ENCODE measurements around the gene SOX6. TPM values are rescaled to one million over a fixed set of nuclear protein-coding genes. Genes with fewer than 3 reads are reported as not detected.

SOX6 gene
- total RNA-seq, 1 donor from 2014 or later: 13.2 TPM

DNA sequence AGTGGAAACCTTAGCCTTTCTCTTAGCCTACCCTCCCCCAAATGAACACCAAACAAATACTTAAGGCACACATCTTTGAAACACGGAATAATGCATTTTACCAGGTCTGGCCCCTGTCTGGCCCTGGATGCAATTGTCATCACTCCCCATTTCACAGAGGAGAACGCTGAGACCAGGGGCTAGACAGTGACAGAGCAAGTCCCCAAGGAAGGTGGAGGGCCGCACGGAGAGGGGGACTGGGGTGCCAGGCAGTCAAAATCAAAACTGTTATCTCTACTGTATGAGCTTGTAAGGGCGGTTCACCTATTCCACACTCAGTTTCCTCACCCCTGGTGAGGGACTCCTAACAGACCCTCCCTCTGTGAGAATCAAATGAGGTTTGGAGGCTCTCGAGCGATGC is 414.2 kb downstream of the SOX6 start:
- H3K9me3 Mint-ChIP-seq (ENCODE audit: unreplicated experiment): peaks cover 7% of the 10 kb centered on the region
- no peaks in the 10 kb centered on the region for H3K36me3 ChIP-seq (ENCODE audit: insufficient read depth, low read length)
- H3K4me1 Mint-ChIP-seq (ENCODE audit: low read depth, unreplicated experiment): no peaks in the 10 kb centered on the region
- no peaks in the 10 kb centered on the region for H3K27me3 ChIP-seq (ENCODE audit: insufficient read depth, low read length)
- no peak overlapping the region for H2AFZ ChIP-seq (ENCODE audit: low read depth, low read length)
- FAIRE-seq (no peak), DNase-seq (ENCODE audit: low read depth) (no peak)
- H3K27me3 Mint-ChIP-seq (ENCODE audit: low read depth, unreplicated experiment): peaks cover 11% of the 10 kb centered on the region
- H3K36me3 Mint-ChIP-seq (ENCODE audit: low read depth, unreplicated experiment): peaks cover 4% of the 10 kb centered on the region
- H3K4me3 Mint-ChIP-seq (ENCODE audit: unreplicated experiment): no peak overlapping the region
- no peak overlapping the region for H3K9ac ChIP-seq (ENCODE audit: low read length)
- no peak for TF ChIP-seq EZH2 (IDR thresholded peaks at IDR 0.05; ENCODE audit: insufficient read depth, low read length)
- TF ChIP-seq, protein P1, sequence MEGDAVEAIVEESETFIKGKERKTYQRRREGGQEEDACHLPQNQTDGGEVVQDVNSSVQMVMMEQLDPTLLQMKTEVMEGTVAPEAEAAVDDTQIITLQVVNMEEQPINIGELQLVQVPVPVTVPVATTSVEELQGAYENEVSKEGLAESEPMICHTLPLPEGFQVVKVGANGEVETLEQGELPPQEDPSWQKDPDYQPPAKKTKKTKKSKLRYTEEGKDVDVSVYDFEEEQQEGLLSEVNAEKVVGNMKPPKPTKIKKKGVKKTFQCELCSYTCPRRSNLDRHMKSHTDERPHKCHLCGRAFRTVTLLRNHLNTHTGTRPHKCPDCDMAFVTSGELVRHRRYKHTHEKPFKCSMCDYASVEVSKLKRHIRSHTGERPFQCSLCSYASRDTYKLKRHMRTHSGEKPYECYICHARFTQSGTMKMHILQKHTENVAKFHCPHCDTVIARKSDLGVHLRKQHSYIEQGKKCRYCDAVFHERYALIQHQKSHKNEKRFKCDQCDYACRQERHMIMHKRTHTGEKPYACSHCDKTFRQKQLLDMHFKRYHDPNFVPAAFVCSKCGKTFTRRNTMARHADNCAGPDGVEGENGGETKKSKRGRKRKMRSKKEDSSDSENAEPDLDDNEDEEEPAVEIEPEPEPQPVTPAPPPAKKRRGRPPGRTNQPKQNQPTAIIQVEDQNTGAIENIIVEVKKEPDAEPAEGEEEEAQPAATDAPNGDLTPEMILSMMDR (IDR thresholded peaks at IDR 0.05; ENCODE audit: insufficient read depth, low read depth, low read length): no peak
- H3K27ac ChIP-seq (ENCODE audit: low read depth, low read length): no peak overlapping the region
- no peak overlapping the region for H3K4me3 ChIP-seq (ENCODE audit: insufficient read depth, low read depth, low read length)
- no peaks in the 10 kb centered on the region for H3K79me2 ChIP-seq (ENCODE audit: insufficient read depth, low read length)
- H3K4me1 ChIP-seq (ENCODE audit: insufficient read depth, low read length): no peaks in the 10 kb centered on the region
- H3K27ac Mint-ChIP-seq (ENCODE audit: unreplicated experiment): no peak overlapping the region
- no peak overlapping the region for H3K4me2 ChIP-seq (ENCODE audit: low read length)
- H4K20me1 ChIP-seq (ENCODE audit: insufficient read depth, low read length): no peaks in the 10 kb centered on the region
- no peaks in the 10 kb centered on the region for H3K9me3 ChIP-seq (ENCODE audit: insufficient read depth, low read depth, low read length)

DNA sequence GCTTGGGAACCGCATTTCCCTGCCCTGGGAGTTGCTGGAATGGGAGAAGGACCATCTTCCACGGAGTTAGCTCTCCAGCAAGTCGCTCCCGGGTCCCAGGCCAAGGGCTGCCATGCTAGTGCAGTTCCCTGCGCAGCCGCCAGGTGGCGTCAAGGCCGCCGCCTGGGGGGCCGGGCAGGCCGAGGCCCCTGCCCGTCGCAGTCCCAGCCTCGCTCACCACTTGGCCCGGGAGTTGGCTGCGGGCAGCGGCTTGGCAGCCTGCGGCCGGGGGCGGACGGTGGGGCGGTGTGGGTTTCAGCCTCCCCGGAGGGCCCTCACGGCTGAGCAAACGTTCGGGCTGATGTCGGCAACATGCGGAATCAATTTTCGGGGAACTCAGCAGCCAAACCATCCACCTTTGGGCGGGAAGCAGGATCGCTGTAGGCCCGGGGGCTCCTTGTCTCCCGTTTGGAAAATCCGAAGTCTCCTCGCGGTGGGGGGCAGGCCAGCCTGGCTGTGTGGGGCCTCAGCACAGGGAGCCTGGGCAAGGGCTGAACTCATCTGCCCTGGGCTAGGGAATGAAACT is 415.1 kb downstream of the SOX6 start:
- H3K9me3 ChIP-seq (ENCODE audit: insufficient read depth, low read depth, low read length): no peaks in the 10 kb centered on the region
- no peak for TF ChIP-seq EZH2 (IDR thresholded peaks at IDR 0.05; ENCODE audit: insufficient read depth, low read length)
- TF ChIP-seq, protein P1 (IDR thresholded peaks at IDR 0.05; ENCODE audit: insufficient read depth, low read depth, low read length): peak; percentile 69
- no peak overlapping the region for H3K4me3 Mint-ChIP-seq (ENCODE audit: unreplicated experiment)
- peaks cover 13% of the 10 kb centered on the region for H3K27me3 Mint-ChIP-seq (ENCODE audit: low read depth, unreplicated experiment)
- H3K36me3 Mint-ChIP-seq (ENCODE audit: low read depth, unreplicated experiment): peaks cover 4% of the 10 kb centered on the region
- H3K4me3 ChIP-seq (ENCODE audit: insufficient read depth, low read depth, low read length): peak overlapping the region; percentile 13
- no peak overlapping the region for H3K27ac ChIP-seq (ENCODE audit: low read depth, low read length)
- H3K4me2 ChIP-seq (ENCODE audit: low read length): peak overlapping the region; percentile 62
- DNase-seq (ENCODE audit: low read depth) (peak; percentile 29), FAIRE-seq (no peak)
- H3K27me3 ChIP-seq (ENCODE audit: insufficient read depth, low read length): no peaks in the 10 kb centered on the region
- no peak overlapping the region for H3K27ac Mint-ChIP-seq (ENCODE audit: unreplicated experiment)
- H3K79me2 ChIP-seq (ENCODE audit: insufficient read depth, low read length): no peaks in the 10 kb centered on the region
- peaks cover 4% of the 10 kb centered on the region for H3K9me3 Mint-ChIP-seq (ENCODE audit: unreplicated experiment)
- H3K9ac ChIP-seq (ENCODE audit: low read length): no peak overlapping the region
- no peaks in the 10 kb centered on the region for H3K4me1 ChIP-seq (ENCODE audit: insufficient read depth, low read length)
- no peaks in the 10 kb centered on the region for H3K4me1 Mint-ChIP-seq (ENCODE audit: low read depth, unreplicated experiment)
- no peaks in the 10 kb centered on the region for H3K36me3 ChIP-seq (ENCODE audit: insufficient read depth, low read length)
- H4K20me1 ChIP-seq (ENCODE audit: insufficient read depth, low read length): no peaks in the 10 kb centered on the region
- H2AFZ ChIP-seq (ENCODE audit: low read depth, low read length): peak overlapping the region; percentile 70

DNA sequence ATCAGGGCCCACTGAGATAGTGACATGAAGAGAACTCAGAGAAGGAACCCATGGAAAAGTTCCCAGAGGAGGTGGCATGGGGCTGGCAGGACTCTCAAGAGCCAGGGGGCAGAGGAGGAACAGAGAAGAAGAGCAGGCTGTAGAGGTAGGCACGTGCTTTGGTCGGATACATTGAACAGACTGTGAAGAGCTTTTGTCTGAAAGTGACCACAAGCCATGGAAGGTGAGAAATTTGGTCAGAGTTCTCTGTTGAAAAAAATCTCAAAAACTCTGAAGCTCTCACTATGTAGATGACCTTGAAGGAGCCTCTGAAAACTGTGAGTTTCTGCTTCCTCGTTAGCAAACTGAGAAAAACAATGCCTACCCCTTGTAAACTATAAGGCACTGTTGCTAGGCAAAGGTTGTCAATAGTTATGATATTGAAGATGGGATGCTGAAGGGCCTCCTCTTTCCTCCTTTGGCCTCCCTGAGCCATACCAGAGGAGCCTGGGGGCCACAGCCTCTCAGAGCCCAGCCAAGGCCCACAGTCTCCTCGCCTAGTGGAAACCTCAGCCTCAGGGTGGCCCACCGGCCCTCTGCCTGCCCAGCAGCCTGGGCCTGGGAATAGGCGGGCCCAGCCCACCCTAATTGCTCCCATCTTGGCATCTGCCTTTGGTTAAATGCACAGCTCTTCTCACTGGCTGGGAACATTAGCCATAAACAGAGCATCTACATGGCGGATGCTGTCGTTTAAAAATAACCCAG is 415.7 kb downstream of the SOX6 start:
- Histone ChIP-seq H3K9ac (ENCODE audit: low read length) (no peak overlapping the region), H4K20me1 (ENCODE audit: insufficient read depth, low read length) (no peaks in the 10 kb centered on the region), H3K27me3 (ENCODE audit: insufficient read depth, low read length) (no peaks in the 10 kb centered on the region), H3K27ac (ENCODE audit: low read depth, low read length) (no peak overlapping the region), H2AFZ (ENCODE audit: low read depth, low read length) (peak overlapping the region; percentile 70), H3K79me2 (ENCODE audit: insufficient read depth, low read length) (no peaks in the 10 kb centered on the region), H3K9me3 (ENCODE audit: insufficient read depth, low read depth, low read length) (no peaks in the 10 kb centered on the region), H3K4me2 (ENCODE audit: low read length) (peak overlapping the region; percentile 62), H3K36me3 (ENCODE audit: insufficient read depth, low read length) (no peaks in the 10 kb centered on the region), H3K4me1 (ENCODE audit: insufficient read depth, low read length) (no peaks in the 10 kb centered on the region), H3K4me3 (ENCODE audit: insufficient read depth, low read depth, low read length) (no peak overlapping the region)
- H3K27me3 Mint-ChIP-seq (ENCODE audit: low read depth, unreplicated experiment): peaks cover 13% of the 10 kb centered on the region
- DNase-seq (ENCODE audit: low read depth) (no peak), FAIRE-seq (no peak)
- H3K4me3 Mint-ChIP-seq (ENCODE audit: unreplicated experiment): no peak overlapping the region
- H3K27ac Mint-ChIP-seq (ENCODE audit: unreplicated experiment): no peak overlapping the region
- no peak for TF ChIP-seq EZH2 (IDR thresholded peaks at IDR 0.05; ENCODE audit: insufficient read depth, low read length)
- TF ChIP-seq, protein P1 (IDR thresholded peaks at IDR 0.05; ENCODE audit: insufficient read depth, low read depth, low read length): no peak
- H3K36me3 Mint-ChIP-seq (ENCODE audit: low read depth, unreplicated experiment): peaks cover 4% of the 10 kb centered on the region
- peaks cover 3% of the 10 kb centered on the region for H3K9me3 Mint-ChIP-seq (ENCODE audit: unreplicated experiment)
- no peaks in the 10 kb centered on the region for H3K4me1 Mint-ChIP-seq (ENCODE audit: low read depth, unreplicated experiment)

Data from astrocyte (in vitro differentiated cells and primary cell).